Activated naive CD4-positive, alpha-beta T cell treated with anti-CD3 and anti-CD28 coated beads, Interleukin-2, amount 50 U/mL, for 72 hours (primary cell): ENCODE data around the gene JAK3. TPM values are rescaled to one million over a fixed set of nuclear protein-coding genes. Genes with fewer than 3 reads are reported as not detected.
"Not testable (repeated sequence)": the region's sequence is repeated elsewhere in the genome, so short reads cannot be mapped to it uniquely, and the experiment has no call there.

Experiments used
- ATAC-seq, 2 donors: fragments of 150-1000 bp; cut with Tn5 transposase; 2 replicates each; pipeline ENCODE4 v1.10.0; 2021; ENCODE audit warnings: mild to moderate bottlenecking in 2 of 2, moderate library complexity in 2 of 2
- DNase-seq, 2 donors: peaks; one replicate each; pipeline ENCODE4 v3.0.0; 2021 to 2022; ENCODE audit warnings: low spot score in 2 of 2
- H3K27ac Mint-ChIP-seq, 2 donors: one replicate each; pipeline ENCODE4 v1.8.0; 2022; ENCODE audit warnings: mild to moderate bottlenecking in 2 of 2, mixed read lengths in 2 of 2
- H3K36me3 Mint-ChIP-seq, 2 donors: one replicate each; pipeline ENCODE4 v1.8.0; 2022; ENCODE audit warnings: mixed read lengths in 2 of 2
- H3K9me3 Mint-ChIP-seq, 2 donors: one replicate each; pipeline ENCODE4 v1.8.0; 2022; ENCODE audit warnings: mixed read lengths in 2 of 2
- total RNA-seq, 2 donors: library from RNA; stranded (reverse); gene quantifications; one replicate each; pipeline ENCODE4 v1.2.3, GENCODE V29; 2022

JAK3 gene
- 100 to 1,000 TPM; 204 to 237 TPM for total RNA-seq

GRCh38 chr19:17847538-17848366, at the start of gene JAK3:
JAK3 (minus strand) TSS chr19:17847982; CDS start chr19:17844417, 3,565 bp downstream.
- H3K36me3 Mint-ChIP-seq = peaks cover 5 to 46% of the 10 kb centered on the region in 2 donors
- H3K9me3 Mint-ChIP-seq = peaks cover 0 to 4% of the 10 kb centered on the region in 2 donors
- peak within 1 kb of the TSS; percentile 85 to 98 for H3K27ac Mint-ChIP-seq
- ATAC-seq (peak; percentile 79 to 90), DNase-seq (peak; percentile 84 to 91)

GRCh38 chr19:17893766-17894165, 46.0 kb upstream of the JAK3 start:
- H3K27ac Mint-ChIP-seq = no peak overlapping the region
- ATAC-seq = no peak
- no peaks in the 10 kb centered on the region for H3K9me3 Mint-ChIP-seq
- H3K36me3 Mint-ChIP-seq = no peaks in the 10 kb centered on the region
- no peak for DNase-seq

GRCh38 chr19:17889609-17890214, 41.9 kb upstream of the JAK3 start:
- ATAC-seq (no peak), DNase-seq (no peak)
- no peaks in the 10 kb centered on the region for H3K36me3 Mint-ChIP-seq
- H3K27ac Mint-ChIP-seq = no peak overlapping the region
- H3K9me3 Mint-ChIP-seq = no peaks in the 10 kb centered on the region

- Mint-ChIP-seq H3K9me3 (no peaks in the 10 kb centered on the region), H3K27ac (no peak overlapping the region), H3K36me3 (no peaks in the 10 kb centered on the region)
- DNase-seq (no peak), ATAC-seq (no peak)
Observed at GRCh38 chr19:17888260-17888659, 40.5 kb upstream of the JAK3 start.

GRCh38 chr19:17887221-17887620, 39.4 kb upstream of the JAK3 start:
- H3K27ac Mint-ChIP-seq, DNase-seq, H3K9me3 Mint-ChIP-seq, H3K36me3 Mint-ChIP-seq: not testable (repeated sequence)
- ATAC-seq = peak in 1 of 2 donors; percentile 41

- no peak for DNase-seq
- Mint-ChIP-seq H3K27ac (no peak overlapping the region), H3K36me3 (no peaks in the 10 kb centered on the region), H3K9me3 (no peaks in the 10 kb centered on the region)
- no peak for ATAC-seq
Observed at GRCh38 chr19:17886515-17886914, 38.7 kb upstream of the JAK3 start.

- H3K9me3 Mint-ChIP-seq = no peaks in the 10 kb centered on the region
- no peak for ATAC-seq
- no peak overlapping the region for H3K27ac Mint-ChIP-seq
- H3K36me3 Mint-ChIP-seq = no peaks in the 10 kb centered on the region
- DNase-seq = no peak
Observed at GRCh38 chr19:17883627-17884410, 36.0 kb upstream of the JAK3 start.

GRCh38 chr19:17881701-17882100, 33.9 kb upstream of the JAK3 start:
- no peak for ATAC-seq
- H3K36me3 Mint-ChIP-seq = no peaks in the 10 kb centered on the region
- no peaks in the 10 kb centered on the region for H3K9me3 Mint-ChIP-seq
- peak overlapping the region in 1 of 2 donors; percentile 40 for H3K27ac Mint-ChIP-seq
- no peak for DNase-seq

GRCh38 chr19:17879466-17879865, 31.7 kb upstream of the JAK3 start:
- Mint-ChIP-seq H3K9me3 (no peaks in the 10 kb centered on the region), H3K36me3 (no peaks in the 10 kb centered on the region), H3K27ac (no peak overlapping the region)
- no peak for ATAC-seq
- DNase-seq = no peak

GRCh38 chr19:17877696-17878095, 29.9 kb upstream of the JAK3 start:
- H3K9me3 Mint-ChIP-seq = no peaks in the 10 kb centered on the region
- DNase-seq = no peak

GRCh38 chr19:17874758-17875135, 27.0 kb upstream of the JAK3 start:
- DNase-seq = no peak
- Mint-ChIP-seq H3K27ac (peak overlapping the region in 1 of 2 donors; percentile 65), H3K9me3 (no peaks in the 10 kb centered on the region), H3K36me3 (peaks cover 0 to 4% of the 10 kb centered on the region in 2 donors)
- ATAC-seq = no peak

More at GRCh38 chr19:17877696-17878095, 29.9 kb upstream of the JAK3 start:
- Mint-ChIP-seq H3K36me3 (no peaks in the 10 kb centered on the region), H3K27ac (peak overlapping the region in 1 of 2 donors; percentile 70)
- no peak for ATAC-seq

GRCh38 chr19:17873786-17874757, 26.3 kb upstream of the JAK3 start:
- Mint-ChIP-seq H3K36me3 (peaks cover 0 to 4% of the 10 kb centered on the region in 2 donors), H3K27ac (peak overlapping the region in 1 of 2 donors; percentile 65), H3K9me3 (no peaks in the 10 kb centered on the region)
- ATAC-seq (peak; percentile 65 to 69), DNase-seq (peak in 1 of 2 donors; percentile 72)

- peaks cover 0 to 4% of the 10 kb centered on the region in 2 donors for H3K36me3 Mint-ChIP-seq
- H3K27ac Mint-ChIP-seq = peak overlapping the region in 1 of 2 donors; percentile 63
- ATAC-seq (peak; percentile 43 to 69), DNase-seq (peak; percentile 63 to 73)
- no peaks in the 10 kb centered on the region for H3K9me3 Mint-ChIP-seq
Observed at GRCh38 chr19:17872251-17873001, 24.6 kb upstream of the JAK3 start.

- Mint-ChIP-seq H3K9me3 (no peaks in the 10 kb centered on the region), H3K36me3 (peaks cover 0 to 4% of the 10 kb centered on the region in 2 donors), H3K27ac (peak within 1 kb of the TSS; percentile 36 to 63)
- ATAC-seq = peak; percentile 16 to 25
- peak in 1 of 2 donors; percentile 11 for DNase-seq
Observed at GRCh38 chr19:17871878-17872250, 24.1 kb upstream of the JAK3 start, which contains the start of gene SLC5A5. SLC5A5 (plus strand) TSS chr19:17871945; CDS start chr19:17872320, 375 bp downstream.
